ENCODE results near the gene NCF4.

GRCh38 chr22:36926721-36927435, 66.1 kb downstream of the NCF4 start:
- no peak for TF ChIP-seq CTCF (IDR thresholded peaks at IDR 0.05; ENCODE audit: low read length)
- TF ChIP-seq EZH2 (optimal IDR thresholded peaks at IDR 0.05; ENCODE audit: low read depth, low read length) = no peak
- no peak for TF ChIP-seq EZH2phosphoT487 (IDR thresholded peaks at IDR 0.05; ENCODE audit: low read length)

All from MM.1S (cell line).